Cardiac fibroblast (primary cell): ENCODE measurements around the gene OSBPL3.

Experiments used
- DNase-seq, 2 donors: peaks; one replicate each; pipeline versions ENCODE4 v3.0.0 to v3.0.0-alpha.2; 2010; ENCODE audit warnings: low read depth in 2 of 2
- H3K4me3 ChIP-seq, 2 donors: replicated peaks in 1 of 2; 1 replicate in 1 of 2; 2 replicates in 1 of 2; pipeline ENCODE4 v1.5.1; 2011; ENCODE audit warnings: low read depth in 2 of 2, low read length in 2 of 2, mild to moderate bottlenecking in 2 of 2, moderate library complexity in 1 of 2
- TF ChIP-seq, protein P1 (sequence below): IDR thresholded peaks from one replicate; pipeline ENCODE4 v1.5.1; 2011; ENCODE audit warnings: low read depth, mild to moderate bottlenecking, low read length, inconsistent platforms

OSBPL3 gene

DNA sequence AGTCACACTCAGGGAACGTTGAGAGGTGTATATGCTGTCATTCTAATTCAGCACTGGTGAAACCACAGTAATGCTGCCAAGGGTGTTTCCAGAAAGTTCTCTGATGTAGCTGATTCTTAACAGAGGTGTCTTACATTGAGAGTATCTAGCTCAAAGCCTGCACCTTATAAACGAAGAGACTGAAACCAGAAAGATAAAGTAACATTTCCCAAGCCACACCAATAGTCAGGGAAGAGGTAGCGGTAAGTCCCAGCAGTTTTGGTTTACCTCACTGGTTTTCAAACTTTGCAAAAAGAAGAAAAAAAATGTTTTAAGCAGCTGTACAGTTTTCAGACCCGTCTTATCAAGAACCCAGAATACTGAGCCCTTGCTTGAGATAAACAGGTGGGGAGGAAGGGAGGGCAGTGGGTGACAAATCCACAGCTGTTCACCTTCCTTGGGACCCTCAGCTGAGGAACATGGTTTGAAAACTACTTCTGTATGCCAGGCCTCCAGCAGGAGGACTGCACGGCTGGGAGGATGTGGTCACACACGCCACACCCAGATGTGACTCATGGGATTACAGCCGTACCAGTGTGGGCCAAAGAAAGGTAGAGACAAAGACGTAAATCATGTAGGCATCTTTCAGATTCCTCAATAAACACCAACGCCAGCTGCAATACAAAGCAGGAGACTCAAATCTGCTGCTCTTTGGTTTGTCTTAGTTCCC is 158.8 kb downstream of the OSBPL3 start:
- DNase-seq = peak; percentile 81 to 95
- TF ChIP-seq, protein P1, sequence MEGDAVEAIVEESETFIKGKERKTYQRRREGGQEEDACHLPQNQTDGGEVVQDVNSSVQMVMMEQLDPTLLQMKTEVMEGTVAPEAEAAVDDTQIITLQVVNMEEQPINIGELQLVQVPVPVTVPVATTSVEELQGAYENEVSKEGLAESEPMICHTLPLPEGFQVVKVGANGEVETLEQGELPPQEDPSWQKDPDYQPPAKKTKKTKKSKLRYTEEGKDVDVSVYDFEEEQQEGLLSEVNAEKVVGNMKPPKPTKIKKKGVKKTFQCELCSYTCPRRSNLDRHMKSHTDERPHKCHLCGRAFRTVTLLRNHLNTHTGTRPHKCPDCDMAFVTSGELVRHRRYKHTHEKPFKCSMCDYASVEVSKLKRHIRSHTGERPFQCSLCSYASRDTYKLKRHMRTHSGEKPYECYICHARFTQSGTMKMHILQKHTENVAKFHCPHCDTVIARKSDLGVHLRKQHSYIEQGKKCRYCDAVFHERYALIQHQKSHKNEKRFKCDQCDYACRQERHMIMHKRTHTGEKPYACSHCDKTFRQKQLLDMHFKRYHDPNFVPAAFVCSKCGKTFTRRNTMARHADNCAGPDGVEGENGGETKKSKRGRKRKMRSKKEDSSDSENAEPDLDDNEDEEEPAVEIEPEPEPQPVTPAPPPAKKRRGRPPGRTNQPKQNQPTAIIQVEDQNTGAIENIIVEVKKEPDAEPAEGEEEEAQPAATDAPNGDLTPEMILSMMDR = peak; percentile 42
- no peak overlapping the region for H3K4me3 ChIP-seq

DNA sequence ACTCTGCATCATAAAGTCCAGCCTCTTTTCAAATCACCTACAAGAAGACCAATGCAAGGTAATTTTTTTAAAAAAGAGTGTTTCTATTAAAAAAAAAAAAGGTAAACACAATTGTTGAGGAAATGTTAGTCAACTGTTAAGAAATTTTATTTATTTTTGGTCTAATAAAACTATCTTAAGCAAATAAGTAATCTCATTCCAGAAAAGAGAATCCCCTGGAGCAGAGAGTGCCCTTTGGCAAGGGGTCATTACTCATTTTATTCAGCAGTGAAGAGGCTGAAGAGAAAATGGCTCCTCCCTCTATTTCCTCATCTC is 159.3 kb downstream of the OSBPL3 start:
- H3K4me3 ChIP-seq = no peak overlapping the region
- TF ChIP-seq, protein P1 = no peak
- DNase-seq = peak in 1 of 2 donors; percentile 71

DNA sequence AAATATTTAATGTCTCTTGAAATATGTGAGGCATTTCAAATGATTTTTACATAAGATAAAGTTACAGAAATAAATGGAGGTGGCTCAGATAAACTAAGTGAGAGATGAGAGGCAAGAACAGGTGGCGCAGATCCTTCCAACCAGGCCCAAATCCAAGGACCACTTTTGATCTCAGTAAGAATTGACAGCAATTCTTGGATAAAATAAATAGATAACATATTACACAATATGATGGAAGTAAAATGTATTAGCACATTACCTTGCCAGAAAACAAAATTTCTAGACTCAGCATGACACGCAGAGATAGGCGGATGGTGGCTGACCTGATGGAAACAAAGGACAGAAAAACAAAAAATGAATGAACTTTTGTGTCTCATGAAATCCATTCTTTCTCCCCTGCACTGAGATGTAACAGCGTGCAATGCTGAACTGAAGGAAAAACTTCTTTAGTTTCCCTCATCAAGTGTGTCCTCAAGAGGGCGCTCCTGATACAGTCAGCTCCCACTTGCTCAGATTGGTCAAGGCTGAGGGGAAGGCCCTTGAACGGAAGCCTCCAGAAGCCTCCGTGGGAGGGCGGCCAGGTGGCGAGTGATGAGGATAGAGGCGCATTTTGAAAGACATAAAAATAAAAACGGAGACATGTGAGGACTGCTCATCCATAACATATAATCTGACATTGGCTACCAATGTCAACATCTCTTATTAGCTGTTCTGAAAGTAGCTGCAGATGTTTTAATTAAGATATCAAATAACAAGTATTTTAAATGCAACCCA is 159.9 kb downstream of the OSBPL3 start:
- peak; percentile 91 to 95 for DNase-seq
- no peak overlapping the region for H3K4me3 ChIP-seq
- TF ChIP-seq, protein P1 = peak; percentile 95

DNA sequence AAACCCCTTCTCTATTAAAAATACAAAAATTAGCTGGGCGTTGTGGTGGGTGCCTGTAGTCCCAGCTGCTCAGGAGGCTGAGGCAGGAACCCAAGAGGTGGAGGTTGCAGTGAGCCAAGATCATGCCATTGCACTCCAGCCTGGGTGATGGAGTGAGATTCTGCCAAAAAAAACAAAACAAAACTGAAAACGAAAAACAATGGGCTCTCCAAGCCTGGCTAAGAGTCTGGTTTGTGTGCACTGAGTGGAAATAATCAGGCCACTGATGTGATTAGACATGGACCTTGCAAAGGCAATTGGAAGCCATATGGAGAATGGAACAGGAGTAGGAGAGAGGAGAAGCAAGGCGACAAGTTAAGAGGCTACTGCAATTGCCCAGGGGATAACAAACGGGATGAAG is 162.6 kb downstream of the OSBPL3 start:
- H3K4me3 ChIP-seq = no peak overlapping the region
- TF ChIP-seq, protein P1 = no peak
- no peak for DNase-seq

DNA sequence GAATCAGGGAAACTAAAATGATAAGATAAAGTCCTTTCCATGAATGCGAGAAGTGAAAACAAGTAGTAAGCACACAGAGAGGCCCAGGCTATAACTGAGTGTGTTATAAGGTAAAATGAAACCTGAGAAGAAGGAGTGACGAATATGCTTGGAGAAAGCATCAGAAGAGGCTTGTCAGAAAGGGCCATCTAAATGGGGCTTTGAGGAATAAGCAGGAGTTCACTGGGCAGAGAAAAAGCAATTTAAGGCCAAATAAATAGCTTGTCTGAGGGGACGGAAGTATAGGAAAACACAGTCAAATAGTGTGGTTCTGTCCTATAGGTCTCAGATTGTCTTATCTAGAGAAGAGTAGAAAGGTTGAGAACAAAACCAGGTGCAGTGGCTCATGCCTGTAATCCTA is 163.1 kb downstream of the OSBPL3 start:
- no peak for DNase-seq
- H3K4me3 ChIP-seq = no peak overlapping the region
- TF ChIP-seq, protein P1 = no peak

DNA sequence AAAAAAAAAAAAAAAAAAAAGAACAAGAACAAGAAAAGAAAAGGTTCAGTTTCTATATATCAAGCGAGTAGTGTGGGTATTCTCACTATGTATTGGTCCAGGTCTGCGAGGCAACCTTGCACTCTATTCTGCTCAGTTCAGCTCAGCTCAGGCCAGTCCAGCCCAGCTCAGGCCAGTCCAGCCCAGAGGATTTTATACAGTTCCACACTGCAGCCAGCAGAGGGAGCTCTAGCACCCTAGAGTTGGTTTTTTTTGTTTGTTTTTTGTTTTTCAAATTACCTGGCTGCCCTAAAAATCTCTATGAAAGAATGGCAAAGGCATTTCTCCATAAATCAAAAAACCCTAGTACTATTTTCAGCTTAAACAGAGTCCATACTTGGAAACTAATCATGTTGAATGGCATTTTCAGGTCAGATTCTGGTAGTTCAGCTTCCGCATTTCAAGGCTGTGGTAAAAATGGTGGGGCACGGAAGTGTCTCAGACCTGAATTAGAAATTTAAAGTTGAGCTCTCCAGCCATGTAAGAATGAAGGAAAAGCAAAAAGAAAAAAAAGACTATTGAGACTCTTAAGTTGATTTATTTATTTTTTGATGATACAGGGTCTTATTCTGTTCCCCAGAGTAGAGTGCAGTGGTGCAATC is 167.6 kb downstream of the OSBPL3 start:
- TF ChIP-seq, protein P1 = peak; percentile 77
- DNase-seq = peak; percentile 58 to 65
- no peak overlapping the region for H3K4me3 ChIP-seq
